A673 (cell line): Measurements from ENCODE around the gene ZFP3. TPM values are rescaled to one million over a fixed set of nuclear protein-coding genes. Genes with fewer than 3 reads are reported as not detected.
A peak's percentile ranks its signal among the peaks of the same experiment; 100 is the strongest.
"Not testable (repeated sequence)": the region's sequence is repeated elsewhere in the genome, so short reads cannot be mapped to it uniquely, and the experiment has no call there.

Source experiments
- BruUV-seq: library from RNA; stranded (reverse); fragments of 400-500 nt; replicated peaks from 2 replicates; lab custom pipeline; 2021; lab: Mats Ljungman, UMichigan
- CTCF ChIA-PET: fragments of 300-600 bp; sonication (Branson Sonifier 250); formaldehyde crosslinking; loops from one replicate; lab custom pipeline; 2022; ENCODE audit warnings: antibody characterized with exemption; lab: Charles Lee
- POLR2A ChIA-PET: fragments of 300-600 bp; sonication (Branson Sonifier 250); formaldehyde crosslinking; loops from one replicate; lab custom pipeline; 2022; ENCODE audit warnings: antibody characterized with exemption; ENCODE audit not compliant: low non-redundant PET; lab: Charles Lee
- DNase-seq: peaks from one replicate; pipeline ENCODE4 v3.0.0-alpha.2; 2015; ENCODE audit warnings: low spot score
- H3K27ac ChIP-seq: fragments of 200-600 bp; sonication (generic); 2 replicates; pipeline ENCODE4 v1.5.1; 2016; ENCODE audit warnings: mixed run types, low read depth, mild to moderate bottlenecking, mixed read lengths, antibody characterized with exemption, low read length; ENCODE audit not compliant: poor library complexity, severe bottlenecking
- H3K27me3 ChIP-seq: fragments of 200-600 bp; sonication (generic); replicated peaks from 2 replicates; pipeline ENCODE4 v1.6.1; 2017; ENCODE audit warnings: mixed run types, low read depth, mild to moderate bottlenecking, mixed read lengths, antibody characterized with exemption, low read length; ENCODE audit not compliant: insufficient read depth, poor library complexity
- H3K36me3 ChIP-seq: fragments of 200-600 bp; sonication (generic); 2 replicates; pipeline ENCODE4 v1.6.1; 2016; ENCODE audit warnings: mixed run types, mild to moderate bottlenecking, mixed read lengths, antibody characterized with exemption, low read length; ENCODE audit not compliant: insufficient read depth, poor library complexity, severe bottlenecking
- H3K4me1 ChIP-seq: fragments of 200-600 bp; sonication (generic); 2 replicates; pipeline ENCODE4 v1.6.1; 2017; ENCODE audit warnings: mixed run types, mild to moderate bottlenecking, mixed read lengths, antibody characterized with exemption, low read length; ENCODE audit not compliant: insufficient read depth, poor library complexity, severe bottlenecking
- H3K4me3 ChIP-seq: fragments of 200-600 bp; sonication (generic); 2 replicates; pipeline ENCODE4 v1.5.1; 2016; ENCODE audit warnings: low read depth, mixed run types, mild to moderate bottlenecking, mixed read lengths, low read length; ENCODE audit not compliant: poor library complexity, severe bottlenecking
- H3K9me3 ChIP-seq: fragments of 200-600 bp; sonication (generic); 2 replicates; pipeline ENCODE4 v1.6.1; 2016; ENCODE audit warnings: mixed run types, low read depth, mild to moderate bottlenecking, mixed read lengths, antibody characterized with exemption, low read length; ENCODE audit not compliant: poor library complexity, severe bottlenecking
- EZH2 ChIP-seq: fragments of 200-600 bp; sonication (generic); IDR thresholded peaks from 2 replicates; pipeline ENCODE4 v1.6.1; 2017; ENCODE audit warnings: borderline replicate concordance, low read depth, mild to moderate bottlenecking, mixed read lengths, antibody characterized with exemption, low read length; ENCODE audit not compliant: poor library complexity, severe bottlenecking
- intact Hi-C: fragments of 100-400 bp; cut with micrococcal nuclease; formaldehyde crosslinking; loops from one replicate; pipeline ENCODE4 v1.10.0; 2022; ENCODE audit not compliant: unreplicated experiment
- total RNA-seq: library from RNA; stranded (reverse); gene quantifications from 2 replicates; pipeline ENCODE4 v1.2.3, GENCODE V29; 2021
- TF ChIP-seq, protein P1 (sequence below): fragments of 300-800, 200-600 bp; sonication (generic); conservative IDR thresholded peaks from 2 replicates; pipeline ENCODE4 v1.5.1; 2017; ENCODE audit warnings: low read depth, mild to moderate bottlenecking, antibody characterized with exemption, low read length, moderate library complexity, mixed read lengths

ZFP3 gene
- total RNA-seq, 1 experiment from 2014 or later = 8.4 TPM

DNA sequence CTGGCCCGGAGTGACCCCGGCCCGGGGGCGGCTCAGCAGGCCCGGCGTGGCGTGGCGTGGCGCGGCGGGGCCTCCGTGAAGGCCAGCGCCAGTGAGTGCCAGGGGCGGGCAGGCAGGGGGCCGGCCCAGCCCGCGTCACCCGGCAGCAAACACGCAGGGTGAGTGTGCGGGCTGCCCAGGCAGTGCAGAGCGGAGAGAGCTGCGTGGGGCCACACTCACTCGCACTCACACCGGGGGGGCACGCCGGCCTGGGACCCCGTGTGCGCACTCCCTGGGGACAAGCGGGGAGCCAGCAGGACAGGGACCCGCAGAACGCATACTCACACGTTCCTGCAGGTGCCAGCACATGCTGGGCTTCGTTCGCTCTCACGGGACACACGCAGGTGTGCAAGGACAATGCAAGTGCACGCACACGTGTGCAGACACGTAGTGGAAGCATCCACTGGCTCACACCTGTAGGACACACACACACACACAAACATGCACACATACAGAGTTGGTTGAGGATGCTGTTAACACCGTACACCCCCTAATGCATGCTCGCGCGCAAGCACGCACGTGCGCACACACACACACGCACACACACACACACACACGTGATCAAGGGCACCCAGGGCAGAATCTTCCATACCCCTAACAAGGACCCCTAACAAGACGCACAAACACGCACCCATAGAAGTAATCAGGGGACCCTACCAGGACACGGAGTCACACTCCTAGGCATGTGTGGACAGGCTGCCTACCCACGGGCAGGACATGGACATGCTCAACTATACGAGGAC, 45.3 kb downstream of the ZFP3 start:
- intact Hi-C loops = no loop called here
- POLR2A ChIA-PET = no interaction called here
- Histone ChIP-seq H3K27me3 (no peaks in the 10 kb centered on the region), H3K9me3 (no peaks in the 10 kb centered on the region), H3K27ac (no peak overlapping the region), H3K4me1 (no peaks in the 10 kb centered on the region), H3K4me3 (no peak overlapping the region), H3K36me3 (no peaks in the 10 kb centered on the region)
- TF ChIP-seq EZH2 = no peak
- TF ChIP-seq, protein P1, sequence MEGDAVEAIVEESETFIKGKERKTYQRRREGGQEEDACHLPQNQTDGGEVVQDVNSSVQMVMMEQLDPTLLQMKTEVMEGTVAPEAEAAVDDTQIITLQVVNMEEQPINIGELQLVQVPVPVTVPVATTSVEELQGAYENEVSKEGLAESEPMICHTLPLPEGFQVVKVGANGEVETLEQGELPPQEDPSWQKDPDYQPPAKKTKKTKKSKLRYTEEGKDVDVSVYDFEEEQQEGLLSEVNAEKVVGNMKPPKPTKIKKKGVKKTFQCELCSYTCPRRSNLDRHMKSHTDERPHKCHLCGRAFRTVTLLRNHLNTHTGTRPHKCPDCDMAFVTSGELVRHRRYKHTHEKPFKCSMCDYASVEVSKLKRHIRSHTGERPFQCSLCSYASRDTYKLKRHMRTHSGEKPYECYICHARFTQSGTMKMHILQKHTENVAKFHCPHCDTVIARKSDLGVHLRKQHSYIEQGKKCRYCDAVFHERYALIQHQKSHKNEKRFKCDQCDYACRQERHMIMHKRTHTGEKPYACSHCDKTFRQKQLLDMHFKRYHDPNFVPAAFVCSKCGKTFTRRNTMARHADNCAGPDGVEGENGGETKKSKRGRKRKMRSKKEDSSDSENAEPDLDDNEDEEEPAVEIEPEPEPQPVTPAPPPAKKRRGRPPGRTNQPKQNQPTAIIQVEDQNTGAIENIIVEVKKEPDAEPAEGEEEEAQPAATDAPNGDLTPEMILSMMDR = no peak
- no TSS peak for BruUV-seq
- no peak for DNase-seq
- CTCF ChIA-PET = no interaction called here

DNA sequence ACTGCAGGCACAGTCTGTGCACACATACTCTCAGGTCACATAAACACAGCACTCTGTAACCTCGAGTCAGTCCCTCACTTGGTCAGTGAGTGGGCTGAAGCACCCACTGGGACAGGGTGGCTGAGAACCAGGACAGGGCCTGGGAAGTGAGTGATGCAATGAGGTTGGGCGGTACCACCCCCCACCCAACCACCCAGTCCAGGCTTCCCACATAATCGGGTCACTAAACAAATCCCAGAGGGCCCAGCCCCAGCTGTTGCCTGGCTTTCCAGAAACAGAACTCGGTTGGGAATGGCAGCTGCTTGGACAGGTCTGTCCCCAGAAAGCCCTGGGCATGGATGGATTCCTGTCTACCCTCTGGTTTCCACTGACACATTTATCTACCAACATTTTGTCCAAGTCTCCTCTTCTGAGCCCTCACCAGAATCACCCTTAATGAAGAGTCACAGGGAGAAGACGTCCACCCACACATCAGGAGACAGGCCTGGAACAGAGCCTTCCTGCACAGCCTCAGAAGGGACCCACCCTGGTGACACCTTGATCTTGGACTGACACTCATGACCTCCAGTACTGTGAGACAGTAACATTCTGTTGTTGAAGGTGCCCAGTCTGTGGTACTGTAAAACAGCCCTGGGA, 46.0 kb downstream of the ZFP3 start:
- H3K4me3 ChIP-seq, POLR2A ChIA-PET, DNase-seq, intact Hi-C loops, CTCF ChIA-PET, H3K9me3 ChIP-seq, H3K36me3 ChIP-seq, H3K4me1 ChIP-seq, H3K27ac ChIP-seq, H3K27me3 ChIP-seq, BruUV-seq: not testable (repeated sequence)

DNA sequence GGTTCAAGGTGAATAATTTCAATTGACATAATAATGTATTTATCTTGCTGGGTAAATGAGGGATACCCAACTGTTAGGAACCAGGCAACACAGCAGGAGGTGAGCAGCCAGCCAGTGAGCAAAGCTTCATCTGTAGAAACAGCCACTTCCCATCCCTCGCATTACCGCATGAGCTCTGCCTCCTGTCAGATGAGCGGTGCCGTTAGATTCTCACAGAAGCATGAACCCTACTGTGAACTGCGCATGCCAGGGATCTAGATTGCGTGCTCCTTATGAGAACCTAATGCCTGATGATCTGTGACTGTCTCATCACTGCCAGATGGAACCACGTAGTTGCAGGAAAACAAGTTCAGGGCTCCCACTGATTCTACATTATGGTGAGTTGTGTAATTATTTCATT, 46.6 kb downstream of the ZFP3 start:
- BruUV-seq, CTCF ChIA-PET, H3K4me3 ChIP-seq, H3K36me3 ChIP-seq, intact Hi-C loops, H3K27ac ChIP-seq, H3K4me1 ChIP-seq, H3K9me3 ChIP-seq, POLR2A ChIA-PET, H3K27me3 ChIP-seq: not testable (repeated sequence)
- DNase-seq = peak; percentile 50

DNA sequence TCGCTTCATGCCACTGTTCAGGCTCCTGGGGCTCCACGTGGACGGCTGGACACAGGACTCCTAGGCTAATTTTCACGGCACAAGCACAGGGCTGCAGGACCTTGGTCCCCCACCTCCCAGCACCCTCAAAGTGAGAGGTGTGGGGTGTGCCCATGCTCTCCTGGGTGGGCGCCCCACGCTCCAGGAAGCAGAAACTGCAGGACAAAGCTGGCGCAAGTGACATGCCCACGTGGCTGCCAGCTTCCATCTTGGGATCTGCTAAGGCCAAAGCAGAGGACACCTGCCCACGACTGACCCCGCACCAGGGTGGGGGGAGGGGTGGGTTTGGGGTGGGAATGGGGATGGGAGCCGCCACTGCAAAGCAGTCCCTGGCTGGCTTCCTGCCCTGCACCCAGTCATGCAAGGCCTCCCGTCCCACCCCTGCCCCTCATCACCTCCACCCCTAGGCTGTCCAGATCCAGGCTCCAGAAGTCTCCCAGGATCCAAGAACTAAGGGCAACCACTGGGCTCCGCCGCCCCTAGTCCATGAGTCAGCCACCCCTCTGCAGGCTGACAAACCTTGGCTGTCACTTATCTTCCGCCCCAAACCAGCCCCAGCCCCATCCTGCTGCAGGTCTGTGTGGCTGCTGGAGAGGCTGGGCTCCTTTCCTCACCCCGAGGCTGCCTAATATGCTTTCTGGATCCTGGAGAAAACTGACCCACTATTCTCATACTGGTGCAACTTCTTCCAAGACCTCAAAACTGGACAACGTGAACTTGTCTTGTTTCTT, 48.6 kb downstream of the ZFP3 start:
- ChIA-PET CTCF (no interaction called here), POLR2A (no interaction called here)
- intact Hi-C loops = no loop called here
- no TSS peak for BruUV-seq
- no peak for DNase-seq
- H3K9me3 ChIP-seq = no peaks in the 10 kb centered on the region
- no peaks in the 10 kb centered on the region for H3K36me3 ChIP-seq
- H3K4me3 ChIP-seq = no peak overlapping the region
- TF ChIP-seq, protein P1 = no peak
- TF ChIP-seq EZH2 = no peak
- no peaks in the 10 kb centered on the region for H3K4me1 ChIP-seq
- no peak overlapping the region for H3K27ac ChIP-seq
- no peaks in the 10 kb centered on the region for H3K27me3 ChIP-seq
